ENCODE results near the gene USP25. TPM values are rescaled to one million over a fixed set of nuclear protein-coding genes. Genes with fewer than 3 reads are reported as not detected.

Gene USP25
- total RNA-seq, 1 experiment from 2014 or later, result 33.6 TPM

DNA sequence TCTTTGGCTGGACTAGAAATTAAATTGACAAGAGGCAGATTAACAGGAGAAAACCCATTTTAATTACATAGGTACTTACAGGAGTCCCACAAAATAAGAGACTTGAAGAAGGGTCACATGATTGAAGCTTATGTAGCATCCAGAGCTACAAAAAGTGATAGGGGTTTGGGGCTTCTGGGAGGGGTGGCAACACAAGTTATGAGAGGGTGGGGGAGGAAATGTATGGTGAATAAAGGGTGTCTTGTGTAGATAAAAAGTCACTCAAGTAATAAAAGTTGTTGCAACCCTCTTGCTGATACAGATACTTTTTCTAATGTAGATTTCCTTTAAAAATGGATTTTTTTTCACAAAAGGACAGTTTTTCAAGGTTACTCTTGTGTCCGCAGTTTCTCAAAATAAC lies 24.0 kb downstream of the USP25 start:
- H3K79me2 ChIP-seq (ENCODE audit: insufficient read depth, low read length), result peaks cover 96% of the 10 kb centered on the region
- no peak overlapping the region for H2AFZ ChIP-seq (ENCODE audit: low read depth, low read length, poor library complexity, severe bottlenecking)
- intact Hi-C loops (cut with micrococcal nuclease), result no loop called here
- POLR2A ChIA-PET, result no interaction called here
- no peak overlapping the region for H3K4me3 ChIP-seq (replicated peaks in 1 of 2; ENCODE audit: low read depth in 1 of 2, low read length in 2 of 2)
- H3K4me2 ChIP-seq (ENCODE audit: low read length), result no peak overlapping the region
- CTCF ChIA-PET, result no interaction called here
- no peaks in the 10 kb centered on the region for H4K20me1 ChIP-seq (ENCODE audit: insufficient read depth)
- H3K9ac ChIP-seq (ENCODE audit: low read length), result no peak overlapping the region
- H3K9me3 ChIP-seq (ENCODE audit: control insufficient read depth in 1 of 2, insufficient read depth in 1 of 2, low read depth in 1 of 2, low read length in 2 of 2), result no peaks in the 10 kb centered on the region; a peak in 1 of 4 replicates
- TF ChIP-seq, protein P1, sequence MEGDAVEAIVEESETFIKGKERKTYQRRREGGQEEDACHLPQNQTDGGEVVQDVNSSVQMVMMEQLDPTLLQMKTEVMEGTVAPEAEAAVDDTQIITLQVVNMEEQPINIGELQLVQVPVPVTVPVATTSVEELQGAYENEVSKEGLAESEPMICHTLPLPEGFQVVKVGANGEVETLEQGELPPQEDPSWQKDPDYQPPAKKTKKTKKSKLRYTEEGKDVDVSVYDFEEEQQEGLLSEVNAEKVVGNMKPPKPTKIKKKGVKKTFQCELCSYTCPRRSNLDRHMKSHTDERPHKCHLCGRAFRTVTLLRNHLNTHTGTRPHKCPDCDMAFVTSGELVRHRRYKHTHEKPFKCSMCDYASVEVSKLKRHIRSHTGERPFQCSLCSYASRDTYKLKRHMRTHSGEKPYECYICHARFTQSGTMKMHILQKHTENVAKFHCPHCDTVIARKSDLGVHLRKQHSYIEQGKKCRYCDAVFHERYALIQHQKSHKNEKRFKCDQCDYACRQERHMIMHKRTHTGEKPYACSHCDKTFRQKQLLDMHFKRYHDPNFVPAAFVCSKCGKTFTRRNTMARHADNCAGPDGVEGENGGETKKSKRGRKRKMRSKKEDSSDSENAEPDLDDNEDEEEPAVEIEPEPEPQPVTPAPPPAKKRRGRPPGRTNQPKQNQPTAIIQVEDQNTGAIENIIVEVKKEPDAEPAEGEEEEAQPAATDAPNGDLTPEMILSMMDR (IDR thresholded peaks at IDR 0.05 in 2 of 3, conservative IDR thresholded peaks at IDR 0.05 in 1 of 3; ENCODE audit: borderline replicate concordance in 1 of 3, insufficient read depth in 1 of 3, low read depth in 2 of 3, low read length in 2 of 3), result no peak
- TF ChIP-seq TCF7L2 (IDR thresholded peaks at IDR 0.05; ENCODE audit: borderline replicate concordance, extremely low read depth, insufficient read depth, insufficient read length), result no peak
- TF ChIP-seq JUND (IDR thresholded peaks at IDR 0.05), result no peak
- TF ChIP-seq SRF (IDR thresholded peaks at IDR 0.05; ENCODE audit: low read depth), result no peak
- TF ChIP-seq, protein P2, sequence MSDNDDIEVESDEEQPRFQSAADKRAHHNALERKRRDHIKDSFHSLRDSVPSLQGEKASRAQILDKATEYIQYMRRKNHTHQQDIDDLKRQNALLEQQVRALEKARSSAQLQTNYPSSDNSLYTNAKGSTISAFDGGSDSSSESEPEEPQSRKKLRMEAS (IDR thresholded peaks at IDR 0.05), result no peak
- TF ChIP-seq RAD21 (IDR thresholded peaks at IDR 0.05; ENCODE audit: low read depth), result no peak
- TF ChIP-seq CBX3 (IDR thresholded peaks at IDR 0.05; ENCODE audit: low read depth), result no peak
- no peak for TF ChIP-seq POLR2AphosphoS5 (IDR thresholded peaks at IDR 0.05; ENCODE audit: low read depth, low read length)
- TF ChIP-seq EGR1 (IDR thresholded peaks at IDR 0.05; ENCODE audit: low read depth), result no peak
- TF ChIP-seq, protein P3, sequence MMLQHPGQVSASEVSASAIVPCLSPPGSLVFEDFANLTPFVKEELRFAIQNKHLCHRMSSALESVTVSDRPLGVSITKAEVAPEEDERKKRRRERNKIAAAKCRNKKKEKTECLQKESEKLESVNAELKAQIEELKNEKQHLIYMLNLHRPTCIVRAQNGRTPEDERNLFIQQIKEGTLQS (IDR thresholded peaks at IDR 0.05), result no peak
- RAD21 ChIA-PET (ENCODE audit: low non-redundant PET in 1 of 2, low total read pairs in 2 of 2, uncharacterized antibody in 2 of 2, unreplicated experiment in 2 of 2), result no interaction called here
- 0 out of 4 replicates have a peak, but pooled peaks cover 0 to 3% of the 10 kb centered on the region in 2 experiments for H3K36me3 ChIP-seq (ENCODE audit: control insufficient read depth in 1 of 2, insufficient read depth in 2 of 2, low read length in 2 of 2)
- no TSS peak for BruUV-seq (replicated peaks)
- H3K27me3 ChIP-seq (ENCODE audit: insufficient read depth, low read length), result no peaks in the 10 kb centered on the region
- DNase-seq (ENCODE audit: low read depth, low spot score) (no peak), ATAC-seq (no peak)
- H3K9me2 ChIP-seq (ENCODE audit: insufficient read depth), result no peaks in the 10 kb centered on the region
- no peak overlapping the region for H3K27ac ChIP-seq (ENCODE audit: low read depth, low read length)
- H3K4me1 ChIP-seq (ENCODE audit: control insufficient read depth in 1 of 2, insufficient read depth in 2 of 2, low read length in 2 of 2), result no peaks in the 10 kb centered on the region
